Colonic mucosa (tissue), 4 donors: ENCODE measurements around the gene SLC25A29. TPM values are rescaled to one million over a fixed set of nuclear protein-coding genes. Genes with fewer than 3 reads are reported as not detected.

Source experiments
- DNase-seq: peaks from one replicate; pipeline ENCODE4 v3.0.0-alpha.2; 2020
- H3K27ac ChIP-seq: fragments of 200-600 bp; one replicate; pipeline ENCODE4 v1.8.0; 2021
- H3K27me3 ChIP-seq: fragments of 200-600 bp; one replicate; pipeline ENCODE4 v1.8.0; 2021
- H3K36me3 ChIP-seq: fragments of 200-600 bp; one replicate; pipeline ENCODE4 v1.8.0; 2021
- H3K4me1 ChIP-seq: fragments of 200-600 bp; one replicate; pipeline ENCODE4 v1.8.0; 2021; ENCODE audit warnings: mild to moderate bottlenecking
- H3K4me3 ChIP-seq: fragments of 200-600 bp; one replicate; pipeline ENCODE4 v1.8.0; 2021
- H3K9ac ChIP-seq, 2 donors: one replicate each; pipeline ENCODE4 v1.7.0; 2013; ENCODE audit warnings: control low read depth in 2 of 2, low read depth in 2 of 2, low read length in 2 of 2
- H3K9me3 ChIP-seq: fragments of 200-600 bp; one replicate; pipeline ENCODE4 v1.8.0; 2021
- CTCF ChIP-seq: fragments of 200-600 bp; IDR thresholded peaks from one replicate; pipeline ENCODE4 v1.8.0; 2022; ENCODE audit warnings: antibody characterized with exemption, mild to moderate bottlenecking
- intact Hi-C: fragments of 100-400 bp; cut with DNase I; formaldehyde crosslinking; loops from one replicate; pipeline ENCODE4 v1.14.1; 2022
- total RNA-seq, 2 donors: library from RNA; stranded (reverse); fragmentation: NEBNext Ultra II Directional in 1 of 2; extraction: Animal tissue kit (Norgen Biotek cat#: 25700) in 1 of 2; gene quantifications; one replicate each; pipeline ENCODE4 v1.2.1, GENCODE V29; 2021
- donor health status: healthy.
- donor health status: DM: no; HTN: no; CAD: no.
- donor health status: DM: no; HTN: no; CAD: no.

Gene SLC25A29
- total RNA-seq, result 10 to 100 TPM; 28.6 to 34.8 TPM

GRCh38 chr14:100306101-100306997, at the start of gene SLC25A29:
Gene SLC25A29 (minus strand): TSS chr14:100306444. CDS start chr14:100306232, 212 bp downstream.
- peak; percentile 87 for DNase-seq
- Histone ChIP-seq H3K4me3 (peak within 1 kb of the TSS; percentile 97), H3K9me3 (no peaks in the 10 kb centered on the region), H3K36me3 (no peaks in the 10 kb centered on the region), H3K4me1 (peaks cover 6% of the 10 kb centered on the region), H3K27me3 (no peaks in the 10 kb centered on the region), H3K9ac (peak within 1 kb of the TSS; percentile 76 to 81), H3K27ac (peak within 1 kb of the TSS; percentile 57)
- intact Hi-C loops, result no loop called here
- no peak for TF ChIP-seq CTCF

- intact Hi-C loops, result no loop called here
- DNase-seq, result no peak
- TF ChIP-seq CTCF, result no peak
- Histone ChIP-seq H3K9me3 (no peaks in the 10 kb centered on the region), H3K27me3 (no peaks in the 10 kb centered on the region), H3K36me3 (peaks cover 4% of the 10 kb centered on the region), H3K27ac (no peak overlapping the region), H3K4me1 (no peaks in the 10 kb centered on the region), H3K4me3 (no peak overlapping the region), H3K9ac (no peak overlapping the region)
These were observed 44.7 kb upstream of the SLC25A29 start for GRCh38 chr14:100350986-100351385.

- DNase-seq, result no peak
- Histone ChIP-seq H3K36me3 (peaks cover 4% of the 10 kb centered on the region), H3K27me3 (no peaks in the 10 kb centered on the region), H3K9me3 (no peaks in the 10 kb centered on the region), H3K4me1 (no peaks in the 10 kb centered on the region), H3K4me3 (no peak overlapping the region), H3K27ac (no peak overlapping the region), H3K9ac (no peak overlapping the region)
- no peak for TF ChIP-seq CTCF
- intact Hi-C loops, result no loop called here
These were observed 44.2 kb upstream of the SLC25A29 start for GRCh38 chr14:100350276-100350926.

- Histone ChIP-seq H3K36me3 (no peaks in the 10 kb centered on the region), H3K27ac (no peak overlapping the region), H3K4me1 (no peaks in the 10 kb centered on the region), H3K27me3 (no peaks in the 10 kb centered on the region), H3K9me3 (no peaks in the 10 kb centered on the region), H3K4me3 (no peak overlapping the region), H3K9ac (no peak overlapping the region)
- TF ChIP-seq CTCF, result no peak
- intact Hi-C loops, result no loop called here
- DNase-seq, result no peak
These were observed 42.8 kb upstream of the SLC25A29 start for GRCh38 chr14:100348784-100349685.

GRCh38 chr14:100348253-100348729, 42.0 kb upstream of the SLC25A29 start:
- intact Hi-C loops, result no loop called here
- no peaks in the 10 kb centered on the region for H3K4me1 ChIP-seq
- H3K36me3 ChIP-seq, result no peaks in the 10 kb centered on the region
- no peak overlapping the region for H3K9ac ChIP-seq
- no peaks in the 10 kb centered on the region for H3K27me3 ChIP-seq
- DNase-seq, result no peak
- no peaks in the 10 kb centered on the region for H3K9me3 ChIP-seq
- H3K4me3 ChIP-seq, result no peak overlapping the region
- no peak for TF ChIP-seq CTCF
- H3K27ac ChIP-seq, result no peak overlapping the region
